Muscle of leg (tissue), 11 donors: ENCODE results near the gene VWA3A. TPM values are rescaled to one million over a fixed set of nuclear protein-coding genes. Genes with fewer than 3 reads are reported as not detected.

Experiments used
- DNase-seq: peaks from one replicate; pipeline ENCODE4 v3.0.0; 2013
- H3K27ac ChIP-seq: one replicate; pipeline ENCODE4 v1.5.1; 2013; ENCODE audit warnings: mild to moderate bottlenecking, low read length, control low read depth
- H3K27me3 ChIP-seq: one replicate; pipeline ENCODE4 v1.6.1; 2013; ENCODE audit warnings: low read length; ENCODE audit not compliant: control insufficient read depth, insufficient read depth
- H3K36me3 ChIP-seq: one replicate; pipeline ENCODE4 v1.6.1; 2013; ENCODE audit warnings: low read length; ENCODE audit not compliant: control insufficient read depth, insufficient read depth
- H3K4me1 ChIP-seq: one replicate; pipeline ENCODE4 v1.6.1; 2013; ENCODE audit warnings: low read length; ENCODE audit not compliant: control insufficient read depth, insufficient read depth
- H3K4me3 ChIP-seq: one replicate; pipeline ENCODE4 v1.5.1; 2013; ENCODE audit warnings: low read length, control low read depth
- H3K9me3 ChIP-seq: replicated peaks from 2 replicates; pipeline ENCODE4 v1.6.1; 2013; ENCODE audit warnings: low read depth, low read length; ENCODE audit not compliant: control insufficient read depth
- WGBS: methylation state at CpG from one replicate; pipeline ENCODE4 v1.1.5; 2013; ENCODE audit warnings: missing lambda C conversion rate; ENCODE audit not compliant: insufficient coverage; 5-methylcytosine and 5-hydroxymethylcytosine counted together
- polyA plus RNA-seq, 8 donors: library from polyadenylated mRNA; unstranded; fragments of 120-200 nt; gene quantifications; one replicate each; pipeline versions ENCODE4 v1.2.1 to v1.2.3, GENCODE V29; 2013; ENCODE audit warnings: inconsistent platforms in 1 of 8, low replicate concordance in 1 of 8; ENCODE audit not compliant: insufficient read length in 8 of 8, insufficient read depth in 1 of 8
- total RNA-seq: library from RNA; stranded (reverse); fragments of 120-200 nt; gene quantifications from one replicate; pipeline ENCODE4 v1.2.4, GENCODE V29; 2013

Gene VWA3A
- total and polyA plus RNA-seq, 9 donors, result 0.08 to 0.53 (median 0.19) TPM; not detected in 1

- H3K9me3 ChIP-seq, result no peaks in the 10 kb centered on the region
- no peak for DNase-seq
- H3K4me1 ChIP-seq, result no peaks in the 10 kb centered on the region
- 100% methylated on average over 1 of the region's 3 CpGs for WGBS
- H3K27me3 ChIP-seq, result no peaks in the 10 kb centered on the region
- H3K36me3 ChIP-seq, result no peaks in the 10 kb centered on the region
- H3K4me3 ChIP-seq, result no peak overlapping the region
- H3K27ac ChIP-seq, result no peak overlapping the region
Observed at GRCh38 chr16:22081050-22081449, 11.3 kb upstream of the VWA3A start.

GRCh38 chr16:22086440-22086839 lies 5.9 kb upstream of the VWA3A start:
- no CpG with 5 or more reads among the region's 1 CpG for WGBS
- H3K9me3 ChIP-seq, result no peaks in the 10 kb centered on the region
- no peak for DNase-seq
- H3K4me1 ChIP-seq, result no peaks in the 10 kb centered on the region
- H3K4me3 ChIP-seq, result no peak overlapping the region
- no peaks in the 10 kb centered on the region for H3K27me3 ChIP-seq
- no peak overlapping the region for H3K27ac ChIP-seq
- H3K36me3 ChIP-seq, result no peaks in the 10 kb centered on the region

- H3K27ac ChIP-seq, result no peak overlapping the region
- H3K36me3 ChIP-seq, result no peaks in the 10 kb centered on the region
- no peaks in the 10 kb centered on the region for H3K4me1 ChIP-seq
- H3K4me3 ChIP-seq, result no peak overlapping the region
- no peak for DNase-seq
- no CpG with 5 or more reads among the region's 1 CpG for WGBS
- H3K27me3 ChIP-seq, result no peaks in the 10 kb centered on the region
- no peaks in the 10 kb centered on the region for H3K9me3 ChIP-seq
Observed at GRCh38 chr16:22088642-22089041, 3.7 kb upstream of the VWA3A start.

GRCh38 chr16:22089910-22090309 lies 2.4 kb upstream of the VWA3A start:
- no peaks in the 10 kb centered on the region for H3K27me3 ChIP-seq
- no peak overlapping the region for H3K27ac ChIP-seq
- H3K4me1 ChIP-seq, result no peaks in the 10 kb centered on the region
- no peaks in the 10 kb centered on the region for H3K9me3 ChIP-seq
- H3K4me3 ChIP-seq, result no peak overlapping the region
- 90% methylated on average over 4 of the region's 4 CpGs for WGBS
- DNase-seq, result no peak
- H3K36me3 ChIP-seq, result no peaks in the 10 kb centered on the region

GRCh38 chr16:22091721-22092120 lies 620 bp upstream of the VWA3A start:
- Histone ChIP-seq H3K4me1 (no peaks in the 10 kb centered on the region), H3K9me3 (no peaks in the 10 kb centered on the region), H3K4me3 (no peak overlapping the region), H3K36me3 (no peaks in the 10 kb centered on the region), H3K27ac (no peak overlapping the region), H3K27me3 (no peaks in the 10 kb centered on the region)
- no peak for DNase-seq
- WGBS, result 83% methylated on average over 3 of the region's 3 CpGs

GRCh38 chr16:22093331-22093730 lies 990 bp downstream of the VWA3A start:
- no peak overlapping the region for H3K4me3 ChIP-seq
- no peak for DNase-seq
- H3K9me3 ChIP-seq, result no peaks in the 10 kb centered on the region
- no CpG with 5 or more reads among the region's 3 CpGs for WGBS
- H3K4me1 ChIP-seq, result no peaks in the 10 kb centered on the region
- no peaks in the 10 kb centered on the region for H3K27me3 ChIP-seq
- H3K36me3 ChIP-seq, result no peaks in the 10 kb centered on the region
- no peak overlapping the region for H3K27ac ChIP-seq

- Histone ChIP-seq H3K36me3 (no peaks in the 10 kb centered on the region), H3K27ac (no peak overlapping the region), H3K9me3 (no peaks in the 10 kb centered on the region), H3K4me3 (no peak overlapping the region), H3K4me1 (no peaks in the 10 kb centered on the region), H3K27me3 (no peaks in the 10 kb centered on the region)
- no CpG with 5 or more reads among the region's 3 CpGs for WGBS
- DNase-seq, result no peak
Observed at GRCh38 chr16:22093996-22094395, 1.7 kb downstream of the VWA3A start.

- H3K9me3 ChIP-seq, result no peaks in the 10 kb centered on the region
- H3K27me3 ChIP-seq, result no peaks in the 10 kb centered on the region
- H3K36me3 ChIP-seq, result no peaks in the 10 kb centered on the region
- no peak overlapping the region for H3K27ac ChIP-seq
- WGBS, result 21% methylated on average over 3 of the region's 8 CpGs
- peak; percentile 60 for DNase-seq
- no peaks in the 10 kb centered on the region for H3K4me1 ChIP-seq
- H3K4me3 ChIP-seq, result no peak overlapping the region
Observed at GRCh38 chr16:22098405-22099255, 6.3 kb downstream of the VWA3A start.

GRCh38 chr16:22099256-22099975 lies 7.1 kb downstream of the VWA3A start:
- 74% methylated on average over 6 of the region's 9 CpGs for WGBS
- H3K4me1 ChIP-seq, result no peaks in the 10 kb centered on the region
- no peaks in the 10 kb centered on the region for H3K27me3 ChIP-seq
- H3K27ac ChIP-seq, result no peak overlapping the region
- no peaks in the 10 kb centered on the region for H3K36me3 ChIP-seq
- H3K9me3 ChIP-seq, result no peaks in the 10 kb centered on the region
- no peak overlapping the region for H3K4me3 ChIP-seq
- no peak for DNase-seq

GRCh38 chr16:22103441-22103840 lies 11.1 kb downstream of the VWA3A start:
- H3K27ac ChIP-seq, result no peak overlapping the region
- no peaks in the 10 kb centered on the region for H3K4me1 ChIP-seq
- no CpG with 5 or more reads among the region's 1 CpG for WGBS
- H3K4me3 ChIP-seq, result no peak overlapping the region
- H3K27me3 ChIP-seq, result peaks cover 2% of the 10 kb centered on the region
- DNase-seq, result no peak
- H3K36me3 ChIP-seq, result no peaks in the 10 kb centered on the region
- no peaks in the 10 kb centered on the region for H3K9me3 ChIP-seq
